Omental fat pad (tissue), 4 donors: Measurements from ENCODE around the gene GDI1. TPM values are rescaled to one million over a fixed set of nuclear protein-coding genes. Genes with fewer than 3 reads are reported as not detected.

Experiments
- ATAC-seq: fragments of 150-250 bp; one replicate; pipeline ENCODE4 v1.9.1; 2016; ENCODE audit warnings: mild to moderate bottlenecking, moderate library complexity; ENCODE audit not compliant: low FRiP score
- DNase-seq: peaks from one replicate; pipeline ENCODE4 v3.0.0-alpha.2; 2019; ENCODE audit warnings: low spot score
- total RNA-seq, 4 donors: library from RNA; depleted of rRNA; stranded (reverse); fragments of >200 nt; gene quantifications; one replicate each; pipeline ENCODE4 v1.1.0, GENCODE V29; 2016
- TF ChIP-seq, protein P1 (sequence below), 3 donors: fragments of 450-650 bp; IDR thresholded peaks; one replicate each; pipeline ENCODE4 v1.5.1; 2016 to 2017; ENCODE audit warnings: antibody characterized with exemption in 3 of 3, mild to moderate bottlenecking in 3 of 3, moderate library complexity in 2 of 3

GDI1 gene
- total RNA-seq, 4 donors from 2014 or later, result 75.3 to 119 (median 96.9) TPM

DNA sequence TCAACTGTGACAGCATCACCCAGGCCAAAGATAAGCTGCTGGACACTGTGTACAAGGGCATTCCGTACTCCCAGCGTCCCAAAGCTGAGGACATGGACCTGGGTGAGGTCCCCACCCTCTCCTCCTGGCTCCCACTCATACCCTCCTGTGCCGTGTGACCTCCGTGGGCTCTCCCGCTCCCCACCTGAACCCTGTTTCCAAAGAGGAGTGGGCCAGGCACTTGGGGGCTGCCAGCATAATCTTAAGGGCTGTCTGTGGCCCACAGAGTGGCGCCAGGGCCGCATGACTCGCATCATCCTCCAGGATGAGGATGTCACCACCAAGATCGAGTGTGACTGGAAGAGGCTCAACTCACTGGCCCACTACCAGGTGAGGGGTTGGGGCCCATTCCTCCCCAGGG, 32.2 kb downstream of the GDI1 start:
- TF ChIP-seq, protein P1, sequence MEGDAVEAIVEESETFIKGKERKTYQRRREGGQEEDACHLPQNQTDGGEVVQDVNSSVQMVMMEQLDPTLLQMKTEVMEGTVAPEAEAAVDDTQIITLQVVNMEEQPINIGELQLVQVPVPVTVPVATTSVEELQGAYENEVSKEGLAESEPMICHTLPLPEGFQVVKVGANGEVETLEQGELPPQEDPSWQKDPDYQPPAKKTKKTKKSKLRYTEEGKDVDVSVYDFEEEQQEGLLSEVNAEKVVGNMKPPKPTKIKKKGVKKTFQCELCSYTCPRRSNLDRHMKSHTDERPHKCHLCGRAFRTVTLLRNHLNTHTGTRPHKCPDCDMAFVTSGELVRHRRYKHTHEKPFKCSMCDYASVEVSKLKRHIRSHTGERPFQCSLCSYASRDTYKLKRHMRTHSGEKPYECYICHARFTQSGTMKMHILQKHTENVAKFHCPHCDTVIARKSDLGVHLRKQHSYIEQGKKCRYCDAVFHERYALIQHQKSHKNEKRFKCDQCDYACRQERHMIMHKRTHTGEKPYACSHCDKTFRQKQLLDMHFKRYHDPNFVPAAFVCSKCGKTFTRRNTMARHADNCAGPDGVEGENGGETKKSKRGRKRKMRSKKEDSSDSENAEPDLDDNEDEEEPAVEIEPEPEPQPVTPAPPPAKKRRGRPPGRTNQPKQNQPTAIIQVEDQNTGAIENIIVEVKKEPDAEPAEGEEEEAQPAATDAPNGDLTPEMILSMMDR (IDR thresholded peaks at IDR 0.05), result no peak
- no peak for DNase-seq
- ATAC-seq, result no peak

DNA sequence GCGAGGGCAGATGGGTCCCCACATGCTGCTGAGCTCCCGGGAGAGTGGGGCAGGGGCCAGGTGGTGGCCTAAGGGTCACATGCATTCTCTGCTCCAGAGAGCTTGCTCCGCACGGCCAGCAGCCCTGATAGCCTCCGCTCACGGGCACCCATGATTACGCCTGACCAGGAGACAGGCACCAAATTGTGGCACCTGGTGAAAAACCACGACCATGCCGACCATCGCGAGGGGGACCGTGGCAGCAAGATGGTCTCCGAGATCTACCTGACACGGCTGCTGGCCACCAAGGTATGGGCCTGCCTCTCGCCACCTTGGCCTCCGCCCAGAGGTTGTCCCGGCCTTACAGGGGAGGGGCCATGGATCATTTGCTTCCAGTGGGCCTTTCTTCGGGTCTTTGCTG, 32.9 kb downstream of the GDI1 start:
- TF ChIP-seq, protein P1 (IDR thresholded peaks at IDR 0.05), result no peak
- ATAC-seq (no peak), DNase-seq (no peak)

DNA sequence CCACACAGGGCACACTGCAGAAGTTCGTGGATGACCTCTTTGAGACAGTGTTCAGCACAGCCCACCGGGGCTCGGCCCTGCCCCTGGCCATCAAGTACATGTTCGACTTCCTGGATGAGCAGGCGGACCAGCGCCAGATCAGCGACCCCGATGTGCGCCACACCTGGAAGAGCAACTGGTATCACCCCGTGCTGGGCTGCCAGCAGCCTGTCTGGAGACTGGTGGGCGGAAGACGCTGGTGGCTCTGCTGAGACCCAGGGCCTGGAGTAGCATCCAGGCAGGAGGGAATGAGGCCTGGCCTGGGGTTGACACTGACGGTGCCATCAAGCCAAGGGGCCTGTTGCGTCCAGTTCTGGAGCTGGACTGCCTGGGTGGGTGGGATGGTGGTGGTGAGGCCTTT, 33.5 kb downstream of the GDI1 start:
- ATAC-seq (no peak), DNase-seq (no peak)
- TF ChIP-seq, protein P1 (IDR thresholded peaks at IDR 0.05), result no peak

DNA sequence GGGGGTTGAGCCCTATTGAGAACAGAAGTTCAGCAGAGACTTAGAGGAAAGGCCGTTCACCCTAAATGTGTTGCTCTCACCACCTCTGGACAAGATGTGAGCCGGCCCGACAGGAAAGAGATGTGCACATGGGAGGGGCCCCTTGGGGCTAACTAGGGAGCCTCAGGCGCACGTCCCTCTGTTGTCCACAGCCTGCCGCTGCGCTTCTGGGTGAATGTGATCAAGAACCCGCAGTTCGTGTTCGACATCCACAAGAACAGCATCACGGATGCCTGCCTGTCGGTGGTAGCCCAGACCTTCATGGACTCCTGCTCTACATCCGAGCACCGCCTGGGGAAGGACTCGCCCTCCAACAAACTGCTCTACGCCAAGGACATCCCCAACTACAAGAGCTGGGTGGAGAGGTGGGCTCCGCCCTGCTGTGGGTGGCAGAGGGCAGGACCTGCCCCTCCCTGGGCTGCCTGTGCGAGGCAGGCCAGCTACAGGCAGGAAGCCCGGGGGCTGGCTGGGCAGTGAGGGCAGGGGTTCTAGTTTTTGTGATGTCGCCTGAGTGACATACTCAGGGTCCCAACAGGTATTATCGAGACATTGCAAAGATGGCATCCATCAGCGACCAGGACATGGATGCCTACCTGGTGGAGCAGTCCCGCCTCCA, 34.1 kb downstream of the GDI1 start:
- DNase-seq (no peak), ATAC-seq (no peak)
- TF ChIP-seq, protein P1 (IDR thresholded peaks at IDR 0.05), result no peak

DNA sequence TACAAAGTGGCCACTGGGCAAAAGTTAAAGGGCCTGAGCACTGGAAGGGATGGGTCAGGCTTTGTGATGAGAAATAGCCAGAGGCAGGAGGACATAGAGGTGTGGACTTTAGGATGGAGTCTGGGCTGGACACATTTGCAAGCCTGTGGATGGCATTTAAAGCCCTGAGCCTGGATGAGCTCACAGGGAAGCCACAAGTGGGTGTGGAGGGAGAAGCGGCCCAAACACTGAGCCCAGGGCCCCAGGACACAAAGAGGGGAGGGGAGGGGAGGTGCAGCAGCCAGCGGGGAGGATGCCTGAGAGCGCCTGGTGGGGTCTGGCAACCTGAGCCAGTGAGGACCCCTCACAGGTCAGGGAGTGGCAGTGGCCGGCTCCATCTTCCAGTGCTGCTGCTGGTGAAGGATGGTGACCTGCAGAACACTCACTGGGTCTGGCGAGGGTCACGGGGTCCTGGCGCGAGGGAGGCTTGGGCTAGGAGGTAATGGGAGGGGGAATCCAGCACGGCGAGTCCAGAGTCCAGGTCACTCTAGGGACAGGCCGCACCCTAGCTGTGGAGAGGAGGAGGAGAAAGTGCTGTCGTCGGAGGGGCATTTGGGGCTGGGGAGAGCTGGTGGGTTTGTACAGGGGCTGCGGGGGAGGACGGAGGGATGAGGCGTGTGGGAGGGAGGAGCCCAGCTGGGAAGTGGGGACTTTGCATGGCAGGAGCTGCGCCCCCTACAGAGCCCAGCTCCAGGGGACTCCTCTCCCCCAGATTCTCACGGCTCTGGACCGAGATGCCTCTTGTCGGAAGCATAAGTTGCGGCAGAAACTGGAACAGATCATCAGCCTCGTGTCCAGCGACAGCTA, 35.1 kb downstream of the GDI1 start:
- no peak for DNase-seq
- ATAC-seq, result no peak
- TF ChIP-seq, protein P1 (IDR thresholded peaks at IDR 0.05), result no peak

DNA sequence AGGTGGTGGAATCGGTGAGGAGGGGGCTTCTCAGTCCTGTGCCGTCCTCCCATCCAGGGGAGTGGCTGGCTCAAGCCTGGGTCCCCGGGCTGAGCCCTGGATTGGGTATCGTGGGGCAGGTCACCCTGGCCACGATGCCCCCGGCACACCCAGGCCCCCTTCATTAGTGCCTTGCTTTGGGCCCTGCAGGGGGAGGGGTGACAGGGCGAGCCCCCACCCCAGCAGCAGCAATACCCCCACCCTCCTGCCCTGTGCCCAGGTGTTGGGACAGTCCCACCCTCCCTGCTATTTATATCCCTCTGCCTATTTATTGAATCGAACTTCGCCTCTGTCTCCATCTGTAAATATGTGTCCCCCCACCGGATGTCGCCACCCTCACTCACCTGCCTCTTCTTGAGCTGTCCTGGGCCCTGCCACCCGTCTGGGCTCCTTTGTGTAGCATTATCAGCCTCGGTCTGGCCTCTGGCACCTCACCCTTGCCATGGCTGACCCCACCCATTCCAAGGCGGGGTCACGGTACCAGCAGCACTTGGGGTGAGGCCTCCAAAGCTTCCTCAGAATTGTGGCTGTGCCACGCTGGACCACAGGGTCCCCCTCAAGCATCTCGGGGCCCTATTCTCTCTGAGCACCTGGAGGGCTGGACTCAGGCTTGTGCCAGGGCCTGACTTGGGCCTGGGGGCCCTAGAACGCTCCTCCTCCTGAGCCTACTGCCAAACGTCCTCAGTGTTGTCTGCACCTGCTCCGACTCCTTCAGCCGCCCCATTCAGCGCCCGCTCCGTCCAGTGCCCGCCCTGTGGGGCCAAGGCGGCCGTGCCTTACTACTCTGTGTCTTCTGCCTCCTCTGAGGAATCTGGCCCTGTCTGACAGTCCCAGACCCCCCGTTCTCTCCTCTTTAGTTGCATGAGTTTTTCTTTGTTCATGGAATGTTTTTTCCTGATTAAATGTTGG, 36.0 kb downstream of the GDI1 start:
- no peak for ATAC-seq
- TF ChIP-seq, protein P1 (IDR thresholded peaks at IDR 0.05), result no peak
- DNase-seq, result no peak
